ENCODE measurements around the gene BMF. TPM values are rescaled to one million over a fixed set of nuclear protein-coding genes. Genes with fewer than 3 reads are reported as not detected.

The BMF gene
- total RNA-seq, 1 donor from 2014 or later, result 3.2 TPM

- DNase-seq (ENCODE audit: missing footprints) (peak; percentile 83), ATAC-seq (peak; percentile 38)
- intact Hi-C loops (cut with DNase I), result loop anchor here (5.0 to 10.0 kb wide), 3 partner anchors 56 to 324 kb away; partner anchors contain the start of genes BUB1B and FSIP1
These were observed 2.2 kb downstream of the BMF start for GRCh38 chr15:40106203-40107161.

GRCh38 chr15:40105517-40106202, 3.0 kb downstream of the BMF start:
- DNase-seq (ENCODE audit: missing footprints), result no peak
- intact Hi-C loops (cut with DNase I), result loop anchor here (2.0 to 10.0 kb wide), 4 partner anchors 57 to 323 kb away; partner anchors contain the start of genes BUB1B and FSIP1
- no peak for ATAC-seq

- DNase-seq (ENCODE audit: missing footprints), result peak; percentile 93
- ATAC-seq, result peak; percentile 74
- intact Hi-C loops (cut with DNase I), result loop anchor here (2.0 to 10.0 kb wide), 5 partner anchors 48 to 323 kb away; partner anchors contain the start of genes BUB1B and FSIP1
These were observed 3.7 kb downstream of the BMF start for GRCh38 chr15:40104865-40105516.

GRCh38 chr15:40104296-40104864, 4.3 kb downstream of the BMF start:
- no peak for ATAC-seq
- intact Hi-C loops (cut with DNase I), result loop anchor here (2.0 to 10.0 kb wide), 3 partner anchors 47 to 230 kb away; no protein-coding TSS in a partner anchor
- DNase-seq (ENCODE audit: missing footprints), result no peak

- intact Hi-C loops (cut with DNase I), result loop anchor here (2.0 to 10.0 kb wide), 4 partner anchors 33 to 231 kb away; no protein-coding TSS in a partner anchor
- DNase-seq (ENCODE audit: missing footprints) (no peak), ATAC-seq (no peak)
These were observed 4.8 kb downstream of the BMF start for GRCh38 chr15:40103864-40104271.

- intact Hi-C loops (cut with DNase I), result loop anchor here (2.0 to 10.0 kb wide), 3 partner anchors 32 to 232 kb away; no protein-coding TSS in a partner anchor
- DNase-seq (ENCODE audit: missing footprints), result peak; percentile 87
- peak; percentile 56 for ATAC-seq
These were observed 5.5 kb downstream of the BMF start for GRCh38 chr15:40102897-40103858.

GRCh38 chr15:40100947-40101905, 7.5 kb downstream of the BMF start:
- DNase-seq (ENCODE audit: missing footprints) (no peak), ATAC-seq (no peak)
- intact Hi-C loops (cut with DNase I), result loop anchor here (5.0 to 10.0 kb wide), 2 partner anchors 44 to 234 kb away; no protein-coding TSS in a partner anchor

- DNase-seq (ENCODE audit: missing footprints) (no peak), ATAC-seq (no peak)
- intact Hi-C loops (cut with DNase I), result loop anchor here (5.0 to 10.0 kb wide), 2 partner anchors 43 to 234 kb away; no protein-coding TSS in a partner anchor
These were observed 8.3 kb downstream of the BMF start for GRCh38 chr15:40100123-40100946.

- ATAC-seq (peak; percentile 75), DNase-seq (ENCODE audit: missing footprints) (peak; percentile 70)
- intact Hi-C loops (cut with DNase I), result no loop called here
These were observed 10.0 kb downstream of the BMF start for GRCh38 chr15:40098489-40099261.

GRCh38 chr15:40097968-40098476, 10.7 kb downstream of the BMF start:
- intact Hi-C loops (cut with DNase I), result no loop called here
- peak; percentile 53 for ATAC-seq

GRCh38 chr15:40097096-40097967, 11.3 kb downstream of the BMF start:
- DNase-seq (ENCODE audit: missing footprints) (no peak), ATAC-seq (no peak)
- intact Hi-C loops (cut with DNase I), result no loop called here

More at GRCh38 chr15:40097968-40098476, 10.7 kb downstream of the BMF start:
- peak; percentile 79 for DNase-seq (ENCODE audit: missing footprints)

- ATAC-seq (no peak), DNase-seq (ENCODE audit: missing footprints) (no peak)
- intact Hi-C loops (cut with DNase I), result no loop called here
These were observed 12.4 kb downstream of the BMF start for GRCh38 chr15:40096094-40096891.
